ENCODE data around the gene DEGS1. TPM values are rescaled to one million over a fixed set of nuclear protein-coding genes. Genes with fewer than 3 reads are reported as not detected.

The DEGS1 gene
- total and polyA plus RNA-seq, 7 experiments from 2014 or later: 35.4 to 86.0 (median 42.1) TPM

- CTCF ChIA-PET: interaction anchor here (0.8 kb wide), 1 partner anchor 328 kb away, joined by 4 read pairs; the partner anchor contains the start of gene TP53BP2
- intact Hi-C loops (cut with micrococcal nuclease): no loop called here
- no peak for DNase-seq
- ATAC-seq: no peak
- Mint-ChIP-seq H3K27me3 (peaks cover 0 to 23% (median 0%) of the 10 kb centered on the region in 5 donors), H3K9me3 (peaks cover 0 to 2% (median 0%) of the 10 kb centered on the region in 11 donors), H3K4me1 (peaks cover 29 to 48% (median 41%) of the 10 kb centered on the region in 7 donors), H3K36me3 (peaks cover 0 to 14% (median 0%) of the 10 kb centered on the region in 5 donors), H3K27ac (no peak overlapping the region), H3K4me3 (no peak overlapping the region)
- Histone ChIP-seq H3K4me1 (ENCODE audit: control insufficient read depth in 2 of 2, insufficient read depth in 2 of 2, low read length in 2 of 2) (peaks cover 17 to 27% of the 10 kb centered on the region in 2 donors), H3K27me3 (ENCODE audit: control insufficient read depth in 2 of 2, insufficient read depth in 2 of 2, low read length in 2 of 2) (no peaks in the 10 kb centered on the region), H3K4me3 (ENCODE audit: low read length) (no peak overlapping the region), H3K9me3 (ENCODE audit: control insufficient read depth in 2 of 3, low read length in 3 of 3) (no peaks in the 10 kb centered on the region), H3K36me3 (ENCODE audit: control insufficient read depth in 2 of 3, insufficient read depth in 3 of 3, low read length in 3 of 3) (no peaks in the 10 kb centered on the region), H3K27ac (ENCODE audit: low read depth, low read length) (no peak overlapping the region)
- POLR2A ChIA-PET: interaction anchor here (1.3 kb wide), 1 partner anchor 9 kb away, joined by 4 read pairs; the partner anchor contains the start of gene DEGS1
Observed at GRCh38 chr1:224173523-224173922, 9.5 kb upstream of the DEGS1 start.

DNA sequence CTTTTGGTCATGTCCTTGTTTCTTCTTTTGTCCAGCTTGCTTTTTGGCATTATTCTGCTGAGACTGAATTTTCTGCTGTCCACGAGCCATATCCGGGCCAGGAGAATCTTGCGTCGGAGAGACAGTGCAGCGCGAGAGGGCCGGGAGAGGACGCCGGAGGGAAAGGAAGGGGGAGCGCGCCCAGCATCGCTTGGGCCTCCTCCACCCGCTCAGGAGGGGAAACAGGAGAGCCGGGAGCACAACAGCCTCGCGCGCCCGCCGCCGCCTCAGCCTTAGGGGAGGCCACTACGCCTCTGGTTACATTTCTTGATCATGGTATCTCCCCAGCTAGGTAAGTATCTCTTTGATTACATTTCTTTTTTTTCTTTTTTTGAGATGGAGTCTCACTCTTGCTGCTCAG lies 7.4 kb upstream of the DEGS1 start:
- Histone ChIP-seq H3K9me3 (ENCODE audit: control insufficient read depth in 2 of 3, low read length in 3 of 3) (no peaks in the 10 kb centered on the region), H3K27me3 (ENCODE audit: control insufficient read depth in 2 of 2, insufficient read depth in 2 of 2, low read length in 2 of 2) (no peaks in the 10 kb centered on the region), H3K4me1 (ENCODE audit: control insufficient read depth in 2 of 2, insufficient read depth in 2 of 2, low read length in 2 of 2) (peaks cover under 1 to 6% of the 10 kb centered on the region in 2 donors), H3K27ac (ENCODE audit: low read depth, low read length) (no peak overlapping the region), H3K36me3 (ENCODE audit: control insufficient read depth in 2 of 3, insufficient read depth in 3 of 3, low read length in 3 of 3) (no peaks in the 10 kb centered on the region), H3K4me3 (ENCODE audit: low read length) (no peak overlapping the region)
- ATAC-seq (peak; percentile 38), DNase-seq (peak in 1 of 9 donors; percentile 66)
- Mint-ChIP-seq H3K4me1 (peaks cover 8 to 27% (median 20%) of the 10 kb centered on the region in 7 donors), H3K27me3 (peaks cover 0 to 23% (median 0%) of the 10 kb centered on the region in 5 donors), H3K9me3 (peaks cover 0 to 2% (median 0%) of the 10 kb centered on the region in 11 donors), H3K4me3 (peak overlapping the region in 9 of 10 donors; percentile 45 to 77 (median 67)), H3K27ac (peak overlapping the region in 2 of 9 donors; percentile 32 to 43), H3K36me3 (peaks cover 0 to 9% (median 0%) of the 10 kb centered on the region in 5 donors)
- ChIA-PET POLR2A (no interaction called here), CTCF (no interaction called here)
- intact Hi-C loops (cut with micrococcal nuclease): no loop called here

DNA sequence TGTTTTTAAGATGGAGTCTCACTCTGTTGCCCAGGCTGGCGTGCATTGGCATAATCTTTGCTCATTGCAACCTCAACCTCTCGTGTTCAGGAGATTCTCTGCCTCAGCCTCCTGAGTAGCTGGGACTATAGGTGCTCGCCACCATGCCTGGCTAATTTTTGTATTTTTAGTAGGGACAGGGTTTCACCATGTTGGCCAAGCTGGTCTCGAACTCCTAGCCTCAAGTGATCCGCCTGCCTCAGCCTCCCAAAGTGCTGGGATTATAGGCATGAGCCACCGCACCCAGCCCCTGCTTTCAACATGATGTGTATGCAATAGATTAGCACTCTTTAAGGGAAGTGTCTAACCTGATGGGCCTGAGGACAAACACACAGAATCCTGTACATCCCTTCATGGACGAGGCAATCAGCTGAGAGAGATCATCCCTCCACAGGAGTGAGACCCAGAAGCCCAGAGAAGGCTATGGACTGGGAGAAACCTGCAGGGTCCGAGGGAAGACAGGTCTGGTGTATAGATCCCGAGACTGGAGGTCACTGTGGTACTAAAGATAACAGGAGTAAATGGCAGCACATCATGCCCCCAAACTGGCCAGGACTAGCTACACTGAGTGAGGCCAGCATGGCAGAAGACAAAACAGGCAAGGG lies 5.6 kb upstream of the DEGS1 start:
- H3K4me3 Mint-ChIP-seq: no peak overlapping the region
- peaks cover 0 to 17% (median 0%) of the 10 kb centered on the region in 5 donors for H3K27me3 Mint-ChIP-seq
- H3K9me3 Mint-ChIP-seq: peaks cover 0 to 2% (median 0%) of the 10 kb centered on the region in 11 donors
- intact Hi-C loops (cut with micrococcal nuclease): no loop called here
- H3K4me1 Mint-ChIP-seq: peaks cover 17 to 29% (median 25%) of the 10 kb centered on the region in 7 donors
- H3K27ac Mint-ChIP-seq: no peak overlapping the region
- H3K27me3 ChIP-seq (ENCODE audit: control insufficient read depth in 2 of 2, insufficient read depth in 2 of 2, low read length in 2 of 2): no peaks in the 10 kb centered on the region
- ATAC-seq (no peak), DNase-seq (no peak)
- H3K27ac ChIP-seq (ENCODE audit: low read depth, low read length): no peak overlapping the region
- H3K9me3 ChIP-seq (ENCODE audit: control insufficient read depth in 2 of 3, low read length in 3 of 3): no peaks in the 10 kb centered on the region
- CTCF ChIA-PET: interaction anchor here (0.6 kb wide), 1 partner anchor 37 kb away, joined by 3 read pairs; no protein-coding TSS in a partner anchor
- peaks cover 8 to 10% of the 10 kb centered on the region in 2 donors for H3K4me1 ChIP-seq (ENCODE audit: control insufficient read depth in 2 of 2, insufficient read depth in 2 of 2, low read length in 2 of 2)
- H3K4me3 ChIP-seq (ENCODE audit: low read length): no peak overlapping the region
- H3K36me3 ChIP-seq (ENCODE audit: control insufficient read depth in 2 of 3, insufficient read depth in 3 of 3, low read length in 3 of 3): no peaks in the 10 kb centered on the region
- POLR2A ChIA-PET: no interaction called here
- peaks cover 0 to 2% (median 0%) of the 10 kb centered on the region in 5 donors for H3K36me3 Mint-ChIP-seq

DNA sequence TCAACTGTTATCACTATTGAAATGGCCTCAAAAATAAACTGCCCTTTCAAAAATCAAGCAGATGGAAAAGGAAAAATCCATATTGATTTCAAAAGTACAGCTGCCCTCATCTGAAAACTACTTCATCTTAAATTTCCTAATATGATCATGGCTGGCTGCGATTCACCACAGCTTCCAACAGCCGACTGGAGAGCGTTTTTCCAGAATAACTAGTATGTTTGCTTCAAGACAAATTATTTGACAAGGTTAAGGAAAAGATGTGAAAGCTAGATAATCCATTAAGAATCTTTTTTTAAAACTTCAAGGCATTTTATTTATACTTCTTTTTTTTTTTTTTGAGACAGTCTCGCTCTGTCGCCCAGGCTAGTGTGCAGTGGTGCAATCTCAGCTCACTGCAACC lies 4.1 kb upstream of the DEGS1 start:
- ChIA-PET POLR2A (interaction anchor here (0.6 to 1.2 kb wide), 3 partner anchors 8 to 1219 kb away, joined by 3 read pairs; no protein-coding TSS in a partner anchor), CTCF (interaction anchor here (0.6 to 1.9 kb wide), 2 partner anchors 10 to 166 kb away, joined by 3 to 4 read pairs; no protein-coding TSS in a partner anchor)
- peaks cover 0 to 12% (median 0%) of the 10 kb centered on the region in 5 donors for H3K27me3 Mint-ChIP-seq
- ATAC-seq (no peak), DNase-seq (no peak)
- H3K27me3 ChIP-seq (ENCODE audit: control insufficient read depth in 2 of 2, insufficient read depth in 2 of 2, low read length in 2 of 2): no peaks in the 10 kb centered on the region
- peaks cover 9 to 10% of the 10 kb centered on the region in 2 donors for H3K4me1 ChIP-seq (ENCODE audit: control insufficient read depth in 2 of 2, insufficient read depth in 2 of 2, low read length in 2 of 2)
- H3K36me3 Mint-ChIP-seq: peaks cover 0 to 2% (median 0%) of the 10 kb centered on the region in 5 donors
- H3K4me3 Mint-ChIP-seq: no peak overlapping the region
- intact Hi-C loops (cut with micrococcal nuclease): no loop called here
- no peaks in the 10 kb centered on the region for H3K9me3 ChIP-seq (ENCODE audit: control insufficient read depth in 2 of 3, low read length in 3 of 3)
- no peak overlapping the region for H3K27ac Mint-ChIP-seq
- H3K36me3 ChIP-seq (ENCODE audit: control insufficient read depth in 2 of 3, insufficient read depth in 3 of 3, low read length in 3 of 3): no peaks in the 10 kb centered on the region
- H3K9me3 Mint-ChIP-seq: peaks cover 0 to 2% (median 0%) of the 10 kb centered on the region in 11 donors
- no peak overlapping the region for H3K27ac ChIP-seq (ENCODE audit: low read depth, low read length)
- no peak overlapping the region for H3K4me3 ChIP-seq (ENCODE audit: low read length)
- peaks cover 19 to 30% (median 26%) of the 10 kb centered on the region in 7 donors for H3K4me1 Mint-ChIP-seq

GRCh38 chr1:224180783-224181452 lies 2.1 kb upstream of the DEGS1 start:
- no peaks in the 10 kb centered on the region for H3K27me3 ChIP-seq (ENCODE audit: control insufficient read depth in 2 of 2, insufficient read depth in 2 of 2, low read length in 2 of 2)
- peaks cover 0 to under 1% (median 0%) of the 10 kb centered on the region in 5 donors for H3K27me3 Mint-ChIP-seq
- peaks cover 30 to 44% (median 39%) of the 10 kb centered on the region in 7 donors for H3K4me1 Mint-ChIP-seq
- no peak overlapping the region for H3K4me3 ChIP-seq (ENCODE audit: low read length)
- intact Hi-C loops (cut with micrococcal nuclease): loop anchor here (5.0 to 10.0 kb wide), 8 partner anchors 66 to 1466 kb away; partner anchors contain the start of genes AIDA (in 1 of the 2), BROX (in 1 of the 2), CAPN2 (in 1 of the 2) and LBR (in 1 of the 2)
- peaks cover 0 to 2% (median 0%) of the 10 kb centered on the region in 11 donors for H3K9me3 Mint-ChIP-seq
- ChIA-PET CTCF (interaction anchor here (1.0 kb wide), 1 partner anchor 12 kb away, joined by 3 read pairs; no protein-coding TSS in a partner anchor), POLR2A (interaction anchor here (4.1 kb wide), 1 partner anchor 12 kb away, joined by 28 read pairs; no protein-coding TSS in a partner anchor)
- peaks cover 0 to 14% (median 0%) of the 10 kb centered on the region in 5 donors for H3K36me3 Mint-ChIP-seq
- no peak for DNase-seq
- H3K36me3 ChIP-seq (ENCODE audit: control insufficient read depth in 2 of 3, insufficient read depth in 3 of 3, low read length in 3 of 3): no peaks in the 10 kb centered on the region
- no peaks in the 10 kb centered on the region for H3K9me3 ChIP-seq (ENCODE audit: control insufficient read depth in 2 of 3, low read length in 3 of 3)
- H3K27ac Mint-ChIP-seq: peak overlapping the region; percentile 71 to 96 (median 91)
- H3K4me1 ChIP-seq (ENCODE audit: control insufficient read depth in 2 of 2, insufficient read depth in 2 of 2, low read length in 2 of 2): peaks cover 16 to 26% of the 10 kb centered on the region in 2 donors
- no peak for ATAC-seq
- peak overlapping the region in 2 of 10 donors; percentile 9 to 42 for H3K4me3 Mint-ChIP-seq
- H3K27ac ChIP-seq (ENCODE audit: low read depth, low read length): no peak overlapping the region

DNA sequence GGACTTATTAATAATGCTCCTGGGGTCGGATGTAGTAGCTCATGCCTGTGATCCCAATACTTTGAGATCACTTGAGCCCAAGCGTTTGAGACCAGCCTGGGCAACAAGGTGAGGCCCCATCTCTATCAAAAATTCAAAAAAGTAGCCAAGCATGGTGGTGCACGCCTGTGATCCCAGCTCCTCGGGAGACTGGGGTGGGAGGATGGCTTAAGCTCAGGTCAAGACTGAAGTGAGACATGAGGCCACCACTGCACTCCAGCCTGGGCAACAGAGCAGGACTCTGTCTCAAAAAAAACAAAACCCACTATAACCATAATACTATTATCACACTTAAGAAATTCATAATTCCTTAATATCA lies 1.6 kb upstream of the DEGS1 start:
- Mint-ChIP-seq H3K27ac (peak overlapping the region; percentile 86 to 96 (median 93)), H3K4me3 (peak overlapping the region in 7 of 10 donors; percentile 9 to 95 (median 86))
- POLR2A ChIA-PET: interaction anchor here (2.1 to 4.1 kb wide), 3 partner anchors 12 to 64 kb away, joined by 9 to 28 read pairs (median 10); no protein-coding TSS in a partner anchor

More for the DNA sequence above, 1.6 kb upstream of the DEGS1 start:
- H3K36me3 Mint-ChIP-seq: peaks cover 0 to 14% (median 0%) of the 10 kb centered on the region in 5 donors
- CTCF ChIA-PET: interaction anchor here (0.6 to 1.0 kb wide), 2 partner anchors 12 to 13 kb away, joined by 3 read pairs; no protein-coding TSS in a partner anchor
- DNase-seq (no peak), ATAC-seq (no peak)
- H3K27me3 Mint-ChIP-seq: no peaks in the 10 kb centered on the region
- no peak overlapping the region for H3K4me3 ChIP-seq (ENCODE audit: low read length)
- no peaks in the 10 kb centered on the region for H3K27me3 ChIP-seq (ENCODE audit: control insufficient read depth in 2 of 2, insufficient read depth in 2 of 2, low read length in 2 of 2)
- peaks cover 31 to 48% (median 44%) of the 10 kb centered on the region in 7 donors for H3K4me1 Mint-ChIP-seq
- H3K9me3 Mint-ChIP-seq: peaks cover 0 to 2% (median 0%) of the 10 kb centered on the region in 11 donors
- no peaks in the 10 kb centered on the region for H3K9me3 ChIP-seq (ENCODE audit: control insufficient read depth in 2 of 3, low read length in 3 of 3)
- H3K4me1 ChIP-seq (ENCODE audit: control insufficient read depth in 2 of 2, insufficient read depth in 2 of 2, low read length in 2 of 2): peaks cover 20 to 28% of the 10 kb centered on the region in 2 donors
- H3K27ac ChIP-seq (ENCODE audit: low read depth, low read length): no peak overlapping the region
- intact Hi-C loops (cut with micrococcal nuclease): loop anchor here (5.0 to 10.0 kb wide), 8 partner anchors 66 to 1467 kb away; partner anchors contain the start of genes AIDA (in 1 of the 2), BROX (in 1 of the 2), CAPN2 (in 1 of the 2) and LBR (in 1 of the 2)
- H3K36me3 ChIP-seq (ENCODE audit: control insufficient read depth in 2 of 3, insufficient read depth in 3 of 3, low read length in 3 of 3): no peaks in the 10 kb centered on the region
